SK-N-SH (cell line): ENCODE data around the gene HOXA5. TPM values are rescaled to one million over a fixed set of nuclear protein-coding genes. Genes with fewer than 3 reads are reported as not detected.

Source experiments
- CTCF ChIA-PET: fragments of 300-600, 350-600 bp; formaldehyde crosslinking; extraction: SDS; loops from one replicate; lab custom pipeline; 2021; lab: Yijun Ruan, JAX
- POLR2A ChIA-PET: fragments of 350-600 bp; sonication (Branson Sonifier 250); formaldehyde crosslinking; extraction: SDS; loops from one replicate; lab custom pipeline; 2020; ENCODE audit warnings: antibody characterized with exemption, inconsistent platforms; lab: Yijun Ruan, JAX
- DNase-seq: peaks from one replicate; pipeline ENCODE4 v3.0.0; 2012
- H2AFZ ChIP-seq: fragments of 200-600 bp; sonication (generic); 2 replicates; pipeline ENCODE4 v1.8.1; 2016; ENCODE audit warnings: antibody characterized with exemption, mild to moderate bottlenecking, low read depth
- H3F3A ChIP-seq: fragments of 200-600 bp; sonication (generic); replicated peaks from 2 replicates; pipeline ENCODE3; 2016; ENCODE audit warnings: antibody characterized with exemption, mild to moderate bottlenecking; ENCODE audit not compliant: insufficient read depth
- H3K27ac ChIP-seq, 2 experiments: fragments of 200-500 bp in 1 of 2; fragments of 200-600 bp in 1 of 2; sonication (Bioruptor generic) in 1 of 2; sonication (generic), shearing (Covaris generic) in 1 of 2; 2 replicates each; pipeline versions ENCODE4 v1.5.1 to v1.6.1; 2014 to 2016; ENCODE audit warnings: low read depth in 2 of 2, inconsistent platforms in 1 of 2, low read length in 1 of 2, mild to moderate bottlenecking in 1 of 2, mixed read lengths in 1 of 2
- H3K27me3 ChIP-seq: fragments of 200-600 bp; sonication (generic), shearing (Covaris generic); 2 replicates; pipeline ENCODE4 v1.6.1; 2016; ENCODE audit warnings: mixed run types; ENCODE audit not compliant: insufficient read depth
- H3K36me3 ChIP-seq, 2 experiments: fragments of 200-500 bp in 1 of 2; fragments of 200-600 bp in 1 of 2; sonication (Bioruptor generic) in 1 of 2; sonication (generic) in 1 of 2; replicated peaks in 1 of 2; 2 replicates each; pipeline versions ENCODE3 to v1.5.1; 2014 to 2016; ENCODE audit warnings: low read length in 1 of 2, mild to moderate bottlenecking in 1 of 2; ENCODE audit not compliant: insufficient read depth in 2 of 2, control insufficient read depth in 1 of 2
- H3K4me1 ChIP-seq, 2 experiments: fragments of 200-500 bp in 1 of 2; fragments of 200-600 bp in 1 of 2; sonication (Bioruptor generic) in 1 of 2; sonication (generic), shearing (Covaris generic) in 1 of 2; 2 replicates each; pipeline versions ENCODE4 v1.5.1 to v1.6.1; 2014 to 2016; ENCODE audit warnings: low read depth in 1 of 2, low read length in 1 of 2, mixed run types in 1 of 2; ENCODE audit not compliant: insufficient read depth in 2 of 2, control insufficient read depth in 1 of 2
- H3K4me2 ChIP-seq: fragments of 200-600 bp; sonication (generic), shearing (Covaris generic); 2 replicates; pipeline ENCODE4 v1.6.1; 2017; ENCODE audit warnings: mixed run types
- H3K4me3 ChIP-seq, 2 experiments: fragments of 200-500 bp in 1 of 2; fragments of 200-600 bp in 1 of 2; sonication (Bioruptor generic) in 1 of 2; sonication (generic), shearing (Covaris generic) in 1 of 2; 2 replicates each; pipeline versions ENCODE4 v1.5.1 to v1.8.1; 2014 to 2016; ENCODE audit warnings: low read depth in 2 of 2, inconsistent platforms in 1 of 2, low read length in 1 of 2, mild to moderate bottlenecking in 1 of 2, mixed read lengths in 1 of 2, moderate library complexity in 1 of 2
- H3K79me2 ChIP-seq: fragments of 200-600 bp; sonication (generic); 2 replicates; pipeline ENCODE4 v1.8.1; 2017; ENCODE audit warnings: mild to moderate bottlenecking; ENCODE audit not compliant: insufficient read depth
- H3K9ac ChIP-seq: fragments of 200-600 bp; sonication (generic); 2 replicates; pipeline ENCODE4 v1.6.1; 2017; ENCODE audit warnings: mixed run types
- H3K9me2 ChIP-seq: fragments of 200-600 bp; sonication (generic); 2 replicates; pipeline ENCODE4 v1.6.1; 2017; ENCODE audit warnings: mixed run types
- H3K9me3 ChIP-seq: fragments of 200-600 bp; sonication (generic); 2 replicates; pipeline ENCODE4 v1.6.1; 2017; ENCODE audit warnings: mixed run types, mild to moderate bottlenecking, moderate library complexity
- H4K20me1 ChIP-seq: fragments of 200-600 bp; sonication (generic); 2 replicates; pipeline ENCODE4 v1.6.1; 2017; ENCODE audit warnings: mild to moderate bottlenecking, mixed run types; ENCODE audit not compliant: insufficient read depth
- CHD2 ChIP-seq: fragments of 150-350 bp; IDR thresholded peaks from 2 replicates; pipeline ENCODE4 v1.6.1; 2018; ENCODE audit warnings: low read length; ENCODE audit not compliant: partially characterized antibody
- CTCF ChIP-seq: fragments of 200-600 bp; sonication (generic); IDR thresholded peaks from 2 replicates; pipeline ENCODE4 v1.6.1; 2017; ENCODE audit warnings: antibody characterized with exemption, mild to moderate bottlenecking, moderate library complexity
- ELF1 ChIP-seq: IDR thresholded peaks from 2 replicates; pipeline ENCODE4 v1.4.0; 2012
- FOSL2 ChIP-seq: IDR thresholded peaks from 2 replicates; pipeline ENCODE4 v1.4.0; 2012; ENCODE audit warnings: low read depth, mild to moderate bottlenecking, moderate library complexity, borderline replicate concordance
- FOXJ3 ChIP-seq: sonication (generic); formaldehyde crosslinking; IDR thresholded peaks from 2 replicates; pipeline ENCODE4 v1.5.1; 2020; ENCODE audit warnings: mild to moderate bottlenecking, missing genetic modification reagents
- FOXM1 ChIP-seq: IDR thresholded peaks from 2 replicates; pipeline ENCODE4 v1.4.0; 2012; ENCODE audit warnings: low read depth, mild to moderate bottlenecking
- MEF2A ChIP-seq: IDR thresholded peaks from 2 replicates; pipeline ENCODE4 v1.4.0; 2012; ENCODE audit warnings: low read depth, borderline replicate concordance
- MXI1 ChIP-seq: IDR thresholded peaks from 2 replicates; pipeline ENCODE4 v1.6.1; 2012; ENCODE audit warnings: mild to moderate bottlenecking, low read depth, low read length, improper control_type of control experiment
- NRF1 ChIP-seq: IDR thresholded peaks from 2 replicates; pipeline ENCODE4 v1.6.1; 2012; ENCODE audit warnings: low read depth, mild to moderate bottlenecking, low read length
- PBX3 ChIP-seq: IDR thresholded peaks from 2 replicates; pipeline ENCODE4; 2012
- POLR2AphosphoS5 ChIP-seq: IDR thresholded peaks from 2 replicates; pipeline ENCODE4 v1.6.1; 2012; ENCODE audit warnings: low read depth, low read length
- RAD21 ChIP-seq: IDR thresholded peaks from 2 replicates; pipeline ENCODE4 v1.6.1; 2012; ENCODE audit warnings: mild to moderate bottlenecking, low read length
- RCOR1 ChIP-seq: fragments of 150-350 bp; IDR thresholded peaks from 2 replicates; pipeline ENCODE4 v1.6.1; 2017; ENCODE audit warnings: antibody characterized with exemption, low read length
- RFX5 ChIP-seq: IDR thresholded peaks from 2 replicates; pipeline ENCODE4 v1.6.1; 2012; ENCODE audit warnings: mild to moderate bottlenecking, improper control_type of control experiment, low read length
- SIN3A ChIP-seq: IDR thresholded peaks from 2 replicates; pipeline ENCODE4 v1.6.1; 2012; ENCODE audit warnings: low read depth, mild to moderate bottlenecking, low read length, moderate library complexity, borderline replicate concordance
- SMC3 ChIP-seq: IDR thresholded peaks from 2 replicates; pipeline ENCODE4 v1.6.1; 2012; ENCODE audit warnings: low read depth, low read length, improper control_type of control experiment
- TEAD4 ChIP-seq: IDR thresholded peaks from 2 replicates; pipeline ENCODE4 v1.4.0; 2012; ENCODE audit warnings: mild to moderate bottlenecking, borderline replicate concordance; ENCODE audit not compliant: insufficient read depth
- USF1 ChIP-seq: IDR thresholded peaks from 2 replicates; pipeline ENCODE4 v1.4.0; 2012; ENCODE audit warnings: low read depth, borderline replicate concordance
- USF2 ChIP-seq: fragments of 150-350 bp; IDR thresholded peaks from 2 replicates; pipeline ENCODE4 v1.6.1; 2017; ENCODE audit warnings: antibody characterized with exemption, low read length, low read depth, borderline replicate concordance
- YY1 ChIP-seq: IDR thresholded peaks from 2 replicates; pipeline ENCODE4 v1.4.0; 2012; ENCODE audit warnings: low read depth, mild to moderate bottlenecking
- WGBS: methylation state at CpG from one replicate; pipeline ENCODE4 v1.1.6; 2017; ENCODE audit warnings: low lambda C conversion rate; 5-methylcytosine and 5-hydroxymethylcytosine counted together
- polyA plus RNA-seq, 3 experiments: library from polyadenylated mRNA; depleted of rRNA; stranded (reverse); fragments of >200 nt; gene quantifications; 2 replicates each; pipeline ENCODE4 v1.2.3, GENCODE V29; 2012

The HOXA5 gene
- polyA plus RNA-seq, 1 of the 3 experiments (the other 2 are of a cell fraction) = not detected

- Histone ChIP-seq H2AFZ (no peak overlapping the region), H3K36me3 (no peaks in the 10 kb centered on the region), H3F3A (peaks cover 11% of the 10 kb centered on the region), H3K4me3 (no peak overlapping the region), H3K9me3 (no peaks in the 10 kb centered on the region), H3K4me2 (no peak overlapping the region), H3K27ac (no peak overlapping the region), H3K27me3 (peaks cover 97% of the 10 kb centered on the region), H3K79me2 (no peaks in the 10 kb centered on the region), H3K9ac (no peak overlapping the region), H3K9me2 (no peaks in the 10 kb centered on the region), H3K4me1 (peaks cover 4 to 10% of the 10 kb centered on the region in 2 experiments; a peak in 1 of 4 replicates), H4K20me1 (peaks cover 19% of the 10 kb centered on the region)
- WGBS = 15% methylated on average over 39 of the region's 39 CpGs
- POLR2A ChIA-PET = no interaction called here
- CTCF ChIA-PET = interaction anchor here (0.7 to 6.8 kb wide), 18 partner anchors 9 to 1328 kb away, joined by 3 to 70 read pairs (median 4); partner anchors contain the start of genes HOXA10, HOXA5, HOXA7 and HOXA9
- no peak for TF ChIP-seq POLR2AphosphoS5
- TF ChIP-seq RCOR1 = no peak
- no peak for TF ChIP-seq MEF2A
- no peak for TF ChIP-seq RAD21
- TF ChIP-seq CTCF = no peak
- TF ChIP-seq USF1 = no peak
- TF ChIP-seq TEAD4 = no peak
- no peak for TF ChIP-seq RFX5
- TF ChIP-seq SMC3 = no peak
- no peak for TF ChIP-seq FOXM1
- peak; percentile 55 for DNase-seq
Observed at GRCh38 chr7:27182861-27183681, 39.6 kb upstream of the HOXA5 start.

GRCh38 chr7:27182285-27182841, 38.9 kb upstream of the HOXA5 start:
- Histone ChIP-seq H2AFZ (no peak overlapping the region), H3K4me2 (no peak overlapping the region), H3K36me3 (no peaks in the 10 kb centered on the region), H3K27me3 (peaks cover 97% of the 10 kb centered on the region), H3K9me2 (no peaks in the 10 kb centered on the region), H3K4me3 (no peak overlapping the region), H3K9me3 (no peaks in the 10 kb centered on the region), H3K4me1 (peaks cover 4 to 10% of the 10 kb centered on the region in 2 experiments; a peak in 1 of 4 replicates), H3F3A (peaks cover 11% of the 10 kb centered on the region), H3K9ac (no peak overlapping the region), H3K27ac (no peak overlapping the region), H4K20me1 (peaks cover 12% of the 10 kb centered on the region; the same call in 1 of the 2 replicates), H3K79me2 (no peaks in the 10 kb centered on the region)
- CTCF ChIA-PET = interaction anchor here (0.7 to 6.8 kb wide), 15 partner anchors 8 to 1327 kb away, joined by 3 to 70 read pairs (median 7); partner anchors contain the start of genes HOXA10 and HOXA5
- POLR2A ChIA-PET = no interaction called here
- no peak for DNase-seq
- 9% methylated on average over 4 of the region's 4 CpGs for WGBS
- no peak for TF ChIP-seq FOSL2
- no peak for TF ChIP-seq FOXJ3 (CRISPR knock-in tag)
- TF ChIP-seq NRF1 = no peak
- TF ChIP-seq RFX5 = no peak
- no peak for TF ChIP-seq SIN3A
- TF ChIP-seq YY1 = no peak
- TF ChIP-seq RAD21 = no peak
- TF ChIP-seq MXI1 = no peak
- TF ChIP-seq FOXM1 = no peak
- no peak for TF ChIP-seq ELF1
- no peak for TF ChIP-seq POLR2AphosphoS5
- TF ChIP-seq PBX3 = no peak
- no peak for TF ChIP-seq USF2
- no peak for TF ChIP-seq CHD2
